Activated CD4-positive, alpha-beta memory T cell treated with anti-CD3 and anti-CD28 coated beads for 36 hours (primary cell): ENCODE results near the gene NUB1. TPM values are rescaled to one million over a fixed set of nuclear protein-coding genes. Genes with fewer than 3 reads are reported as not detected.

Experiments used
- CTCF ChIA-PET: fragments of 350-600 bp; sonication (Branson Sonifier 250); formaldehyde crosslinking; loops from one replicate; lab custom pipeline; 2021; ENCODE audit warnings: antibody characterized with exemption, inconsistent platforms; lab: Charles Lee
- POLR2A ChIA-PET: fragments of 350-600 bp; sonication (Branson Sonifier 250); formaldehyde crosslinking; loops from one replicate; lab custom pipeline; 2021; ENCODE audit warnings: antibody characterized with exemption; lab: Charles Lee
- DNase-seq: peaks from one replicate; pipeline ENCODE4 v3.0.0-alpha.2; 2020
- H3K27ac Mint-ChIP-seq: one replicate; pipeline ENCODE4 v1.8.0; 2021; ENCODE audit warnings: mixed read lengths
- H3K27me3 Mint-ChIP-seq: one replicate; pipeline ENCODE4 v1.8.0; 2021; ENCODE audit warnings: mixed read lengths
- H3K36me3 Mint-ChIP-seq: one replicate; pipeline ENCODE4 v1.8.0; 2021; ENCODE audit warnings: mixed read lengths
- H3K4me1 Mint-ChIP-seq: one replicate; pipeline ENCODE4 v1.8.0; 2021; ENCODE audit warnings: low read depth, mixed read lengths
- H3K4me3 Mint-ChIP-seq: one replicate; pipeline ENCODE4 v1.8.0; 2021; ENCODE audit warnings: mild to moderate bottlenecking, mixed read lengths
- H3K9me3 Mint-ChIP-seq: one replicate; pipeline ENCODE4 v1.8.0; 2021; ENCODE audit warnings: mixed read lengths
- intact Hi-C: fragments of 100-400 bp; cut with micrococcal nuclease; formaldehyde crosslinking; loops from one replicate; pipeline ENCODE4 v1.15.1; 2023
- total RNA-seq, 2 experiments: library from RNA; stranded (reverse); gene quantifications; one replicate each; pipeline ENCODE4 v1.2.3, GENCODE V29; 2021

The NUB1 gene
- total RNA-seq, 2 experiments from 2014 or later: 48.0 to 48.6 TPM

- DNase-seq: no peak
- peak overlapping the region; percentile 57 for H3K27ac Mint-ChIP-seq
- no peaks in the 10 kb centered on the region for H3K9me3 Mint-ChIP-seq
- H3K27me3 Mint-ChIP-seq: no peaks in the 10 kb centered on the region
- CTCF ChIA-PET: interaction anchor here (0.7 to 15.1 kb wide), 12 partner anchors 10 to 394 kb away, joined by 3 to 384 read pairs (median 4); partner anchors contain the start of genes CRYGN and RHEB
- peaks cover 5% of the 10 kb centered on the region for H3K4me1 Mint-ChIP-seq
- no peak overlapping the region for H3K4me3 Mint-ChIP-seq
- intact Hi-C loops: loop anchor here (5.0 kb wide), 1 partner anchor 49 kb away; no protein-coding TSS in a partner anchor
- POLR2A ChIA-PET: no interaction called here
- peaks cover 27% of the 10 kb centered on the region for H3K36me3 Mint-ChIP-seq
Measured at GRCh38 chr7:151366166-151366879, 24.7 kb downstream of the NUB1 start.

GRCh38 chr7:151366880-151367222 is 25.2 kb downstream of the NUB1 start:
- Mint-ChIP-seq H3K4me3 (no peak overlapping the region), H3K9me3 (no peaks in the 10 kb centered on the region), H3K36me3 (peaks cover 24% of the 10 kb centered on the region), H3K27me3 (no peaks in the 10 kb centered on the region), H3K4me1 (peaks cover 5% of the 10 kb centered on the region), H3K27ac (no peak overlapping the region)
- DNase-seq: no peak
- ChIA-PET POLR2A (no interaction called here), CTCF (interaction anchor here (0.7 to 15.1 kb wide), 13 partner anchors 10 to 393 kb away, joined by 3 to 384 read pairs (median 4); partner anchors contain the start of genes CRYGN, NUB1 and RHEB)
- intact Hi-C loops: loop anchor here (5.0 kb wide), 1 partner anchor 50 kb away; no protein-coding TSS in a partner anchor

DNA sequence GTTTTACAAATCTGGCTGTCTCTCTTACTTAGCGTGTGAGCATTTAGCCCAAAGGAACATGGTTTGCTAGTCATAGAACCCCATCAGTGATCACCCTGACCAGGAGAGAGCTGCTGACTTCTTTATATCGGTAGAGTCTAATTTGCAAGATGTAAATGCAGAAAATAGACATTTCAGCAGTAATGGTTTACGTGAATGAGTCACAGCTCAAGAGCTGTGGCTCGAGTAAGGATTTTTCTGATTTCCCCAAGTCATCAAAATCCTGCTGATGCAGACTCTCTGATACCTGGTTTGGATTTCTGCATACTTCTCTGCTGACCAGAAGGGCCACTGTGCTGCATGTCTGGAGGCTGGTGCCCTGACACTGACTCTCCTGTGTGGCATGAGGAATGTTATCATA is 25.7 kb downstream of the NUB1 start:
- no peak for DNase-seq
- H3K36me3 Mint-ChIP-seq: peaks cover 22% of the 10 kb centered on the region
- no peaks in the 10 kb centered on the region for H3K27me3 Mint-ChIP-seq
- POLR2A ChIA-PET: no interaction called here
- peaks cover 5% of the 10 kb centered on the region for H3K4me1 Mint-ChIP-seq
- CTCF ChIA-PET: interaction anchor here (0.7 to 15.1 kb wide), 11 partner anchors 11 to 393 kb away, joined by 3 to 384 read pairs (median 3); partner anchors contain the start of genes CRYGN and NUB1
- no peaks in the 10 kb centered on the region for H3K9me3 Mint-ChIP-seq
- intact Hi-C loops: loop anchor here (5.0 kb wide), 1 partner anchor 50 kb away; no protein-coding TSS in a partner anchor
- H3K4me3 Mint-ChIP-seq: no peak overlapping the region
- no peak overlapping the region for H3K27ac Mint-ChIP-seq

DNA sequence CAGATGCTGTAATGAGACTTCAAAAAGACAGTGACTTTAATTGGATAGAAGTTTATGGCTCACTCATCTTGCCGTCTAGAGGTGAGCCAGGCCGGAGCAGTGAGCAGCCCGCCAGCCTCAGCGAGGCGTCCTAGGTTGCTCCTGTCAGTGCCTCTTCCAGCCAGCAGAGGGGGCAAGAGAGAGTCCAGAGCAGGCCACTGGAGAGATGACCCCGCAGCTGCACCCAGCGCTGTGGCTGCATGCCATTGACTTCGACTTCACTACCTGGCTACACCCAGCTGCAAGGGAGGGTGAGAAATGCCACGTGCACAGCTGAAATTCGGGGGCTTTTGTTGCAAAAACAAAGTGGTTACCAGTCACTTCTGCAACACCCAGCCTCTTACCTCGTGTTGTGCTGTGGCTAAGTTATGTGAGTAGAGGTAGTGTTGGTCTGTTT is 26.5 kb downstream of the NUB1 start:
- POLR2A ChIA-PET: no interaction called here
- Mint-ChIP-seq H3K4me1 (peaks cover 5% of the 10 kb centered on the region), H3K36me3 (peaks cover 14% of the 10 kb centered on the region), H3K4me3 (no peak overlapping the region), H3K27me3 (no peaks in the 10 kb centered on the region), H3K9me3 (no peaks in the 10 kb centered on the region), H3K27ac (no peak overlapping the region)
- CTCF ChIA-PET: interaction anchor here (0.6 to 15.1 kb wide), 22 partner anchors 10 to 1993 kb away, joined by 3 to 384 read pairs (median 4); partner anchors contain the start of genes CRYGN and WDR86
- intact Hi-C loops: loop anchor here (1.0 to 5.0 kb wide), 3 partner anchors 16 to 80 kb away; no protein-coding TSS in a partner anchor
- DNase-seq: peak; percentile 87

DNA sequence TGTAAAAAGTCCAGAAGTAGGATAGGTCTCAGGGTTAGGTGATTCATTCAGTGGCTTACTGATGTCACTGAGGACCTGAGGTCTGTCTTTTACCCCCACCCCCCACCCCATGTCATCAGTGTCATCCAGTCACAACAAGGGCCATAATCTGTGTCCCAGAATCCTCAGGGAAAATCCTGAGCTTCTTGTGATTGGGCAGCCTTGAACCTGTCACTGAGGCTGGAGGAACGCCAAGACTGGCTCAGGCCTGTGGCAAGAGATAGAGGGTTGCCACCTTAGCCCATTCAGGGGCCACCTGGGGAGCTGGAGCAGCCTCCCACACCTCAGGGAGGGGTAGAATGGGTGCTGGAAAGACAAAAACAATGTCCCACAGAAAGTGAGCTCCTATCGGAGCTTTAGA is 29.7 kb downstream of the NUB1 start:
- Mint-ChIP-seq H3K36me3 (peaks cover 9% of the 10 kb centered on the region), H3K27ac (no peak overlapping the region), H3K4me1 (peaks cover 5% of the 10 kb centered on the region), H3K9me3 (no peaks in the 10 kb centered on the region), H3K27me3 (no peaks in the 10 kb centered on the region), H3K4me3 (no peak overlapping the region)
- CTCF ChIA-PET: interaction anchor here (1.5 to 15.1 kb wide), 5 partner anchors 15 to 388 kb away, joined by 3 to 384 read pairs (median 7); partner anchors contain the start of gene CRYGN
- POLR2A ChIA-PET: interaction anchor here (0.6 kb wide), 1 partner anchor 12 kb away, joined by 3 read pairs; no protein-coding TSS in a partner anchor
- intact Hi-C loops: no loop called here
- DNase-seq: no peak

- H3K36me3 Mint-ChIP-seq: peaks cover 9% of the 10 kb centered on the region
- intact Hi-C loops: no loop called here
- H3K4me1 Mint-ChIP-seq: peaks cover 5% of the 10 kb centered on the region
- CTCF ChIA-PET: interaction anchor here (15.1 kb wide), 1 partner anchor 74 kb away, joined by 384 read pairs; the partner anchor contains the start of gene CRYGN
- no peaks in the 10 kb centered on the region for H3K27me3 Mint-ChIP-seq
- peak; percentile 3 for DNase-seq
- no peaks in the 10 kb centered on the region for H3K9me3 Mint-ChIP-seq
- H3K4me3 Mint-ChIP-seq: no peak overlapping the region
- POLR2A ChIA-PET: interaction anchor here (1.0 kb wide), 1 partner anchor 11 kb away, joined by 3 read pairs; no protein-coding TSS in a partner anchor
- no peak overlapping the region for H3K27ac Mint-ChIP-seq
Measured at GRCh38 chr7:151372612-151373265, 31.1 kb downstream of the NUB1 start.

GRCh38 chr7:151373599-151373998 is 32.0 kb downstream of the NUB1 start:
- ChIA-PET POLR2A (no interaction called here), CTCF (interaction anchor here (15.1 kb wide), 1 partner anchor 73 kb away, joined by 384 read pairs; the partner anchor contains the start of gene CRYGN)
- Mint-ChIP-seq H3K4me3 (no peak overlapping the region), H3K27ac (no peak overlapping the region), H3K9me3 (no peaks in the 10 kb centered on the region), H3K36me3 (peaks cover 9% of the 10 kb centered on the region), H3K4me1 (no peaks in the 10 kb centered on the region), H3K27me3 (no peaks in the 10 kb centered on the region)
- no peak for DNase-seq
- intact Hi-C loops: no loop called here

DNA sequence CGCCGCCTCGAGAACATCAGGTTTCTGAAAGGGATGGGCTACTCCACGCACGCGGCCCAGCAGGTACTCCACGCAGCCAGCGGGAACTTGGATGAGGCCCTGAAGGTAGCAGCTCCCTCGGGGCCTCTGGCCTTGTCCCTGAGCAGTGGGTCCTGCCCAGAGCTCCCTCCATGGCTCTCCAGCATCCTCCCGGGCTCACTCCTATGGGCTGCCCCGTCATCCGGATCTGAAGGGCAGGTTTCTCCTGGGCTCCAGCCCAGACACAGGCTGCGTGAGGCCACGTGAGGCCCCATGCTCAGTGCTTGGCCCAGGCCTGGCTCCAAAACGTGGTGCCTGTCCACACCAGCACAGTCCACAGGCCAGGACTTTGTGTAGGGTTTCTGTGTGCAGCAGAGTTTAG is 32.5 kb downstream of the NUB1 start:
- POLR2A ChIA-PET: no interaction called here
- intact Hi-C loops: no loop called here
- Mint-ChIP-seq H3K27ac (no peak overlapping the region), H3K36me3 (peaks cover 9% of the 10 kb centered on the region), H3K4me3 (no peak overlapping the region), H3K27me3 (no peaks in the 10 kb centered on the region), H3K4me1 (no peaks in the 10 kb centered on the region), H3K9me3 (no peaks in the 10 kb centered on the region)
- CTCF ChIA-PET: interaction anchor here (15.1 kb wide), 1 partner anchor 73 kb away, joined by 384 read pairs; the partner anchor contains the start of gene CRYGN
- DNase-seq: no peak

DNA sequence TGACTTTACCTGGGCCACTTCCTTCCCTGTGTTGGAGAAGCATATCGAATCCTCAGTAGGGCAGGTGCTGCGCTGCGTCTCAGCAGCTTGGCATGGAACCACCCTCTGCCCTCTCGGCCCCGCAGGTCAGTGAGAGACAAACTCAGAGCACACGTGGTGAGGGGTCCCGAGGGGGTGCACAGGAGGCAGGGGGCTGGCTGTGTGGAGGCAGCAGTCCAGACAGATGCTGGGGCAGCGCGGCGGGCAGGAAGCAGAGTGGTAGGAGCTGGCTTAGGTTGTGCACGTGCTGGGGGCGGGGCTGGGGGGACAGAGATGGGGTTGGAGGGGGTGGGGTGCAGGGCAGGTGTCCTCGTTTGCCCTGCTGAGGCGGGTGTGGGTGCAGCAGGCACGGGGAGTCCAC is 33.1 kb downstream of the NUB1 start:
- Mint-ChIP-seq H3K27me3 (no peaks in the 10 kb centered on the region), H3K27ac (no peak overlapping the region), H3K4me3 (no peak overlapping the region), H3K36me3 (peaks cover 9% of the 10 kb centered on the region), H3K9me3 (no peaks in the 10 kb centered on the region), H3K4me1 (no peaks in the 10 kb centered on the region)
- intact Hi-C loops: no loop called here
- ChIA-PET CTCF (interaction anchor here (15.1 kb wide), 1 partner anchor 72 kb away, joined by 384 read pairs; the partner anchor contains the start of gene CRYGN), POLR2A (no interaction called here)
- no peak for DNase-seq

DNA sequence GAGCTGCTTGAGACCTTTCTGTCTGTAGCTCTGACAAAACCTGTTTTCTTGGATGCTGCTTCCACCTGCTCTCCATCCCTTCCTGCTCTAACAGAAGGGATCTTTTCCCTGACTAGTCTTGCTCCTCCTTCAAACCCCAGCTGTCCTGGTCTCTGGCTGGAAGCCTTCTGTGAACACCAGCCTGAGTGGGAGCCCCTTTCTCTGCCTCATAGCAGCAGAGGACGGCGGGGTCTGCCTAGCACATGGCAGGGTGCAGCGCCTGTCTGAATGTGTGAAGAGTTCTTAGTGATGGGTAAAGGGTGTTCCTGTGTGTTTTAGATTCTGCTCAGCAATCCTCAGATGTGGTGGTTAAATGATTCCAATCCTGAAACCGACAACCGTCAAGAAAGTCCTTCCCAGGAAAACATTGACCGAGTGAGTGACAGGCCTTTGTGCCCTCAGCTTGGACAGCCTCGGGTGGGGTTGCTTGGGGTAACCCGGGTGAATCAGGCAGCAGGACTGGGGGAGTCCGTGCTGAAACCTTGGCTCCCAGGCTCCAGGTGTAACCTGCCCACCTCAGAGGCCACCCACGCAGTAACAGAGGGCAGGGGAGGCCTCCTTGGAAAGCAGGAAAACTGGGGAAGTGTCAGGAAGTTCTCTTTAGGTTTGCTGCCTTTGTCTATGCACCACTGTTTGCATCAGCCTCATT is 34.1 kb downstream of the NUB1 start:
- H3K4me3 Mint-ChIP-seq: no peak overlapping the region
- ChIA-PET CTCF (interaction anchor here (15.1 kb wide), 1 partner anchor 71 kb away, joined by 384 read pairs; the partner anchor contains the start of gene CRYGN), POLR2A (no interaction called here)
- intact Hi-C loops: no loop called here
- peaks cover 6% of the 10 kb centered on the region for H3K36me3 Mint-ChIP-seq
- no peaks in the 10 kb centered on the region for H3K4me1 Mint-ChIP-seq
- H3K9me3 Mint-ChIP-seq: no peaks in the 10 kb centered on the region
- DNase-seq: no peak
- H3K27me3 Mint-ChIP-seq: no peaks in the 10 kb centered on the region
- no peak overlapping the region for H3K27ac Mint-ChIP-seq

DNA sequence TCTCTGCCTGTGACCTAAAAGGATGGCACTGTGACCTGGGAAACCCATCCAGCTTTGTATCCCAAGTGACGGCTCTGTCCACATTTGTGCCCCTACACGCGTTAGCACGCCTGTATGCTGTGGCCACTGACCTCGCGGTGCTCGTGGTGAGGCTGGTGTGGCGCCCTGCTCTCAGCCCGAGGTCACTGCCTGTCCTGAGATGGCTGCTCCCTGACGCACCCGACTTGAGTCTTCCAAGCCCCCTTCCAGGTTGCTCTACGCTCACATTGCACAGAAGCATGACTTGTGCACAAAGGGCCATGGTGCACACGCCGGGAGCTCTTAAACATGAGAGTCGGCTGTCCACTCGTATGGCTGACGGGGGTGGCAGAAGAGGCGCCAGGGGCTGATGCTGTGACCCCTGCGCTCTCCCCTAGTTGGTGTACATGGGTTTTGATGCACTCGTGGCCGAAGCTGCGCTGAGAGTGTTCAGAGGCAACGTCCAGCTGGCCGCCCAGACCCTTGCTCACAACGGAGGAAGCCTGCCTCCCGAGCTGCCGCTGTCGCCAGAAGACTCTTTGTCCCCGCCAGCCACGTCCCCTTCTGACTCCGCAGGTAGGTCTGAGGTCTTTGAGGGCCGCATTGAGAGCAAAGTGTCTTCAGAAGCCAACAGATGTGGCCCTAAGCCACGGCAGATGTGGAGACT is 34.7 kb downstream of the NUB1 start:
- no peak overlapping the region for H3K4me3 Mint-ChIP-seq
- DNase-seq: no peak
- no peak overlapping the region for H3K27ac Mint-ChIP-seq
- H3K27me3 Mint-ChIP-seq: no peaks in the 10 kb centered on the region
- peaks cover 3% of the 10 kb centered on the region for H3K36me3 Mint-ChIP-seq
- intact Hi-C loops: no loop called here
- ChIA-PET CTCF (interaction anchor here (15.1 kb wide), 1 partner anchor 71 kb away, joined by 384 read pairs; the partner anchor contains the start of gene CRYGN), POLR2A (no interaction called here)
- no peaks in the 10 kb centered on the region for H3K9me3 Mint-ChIP-seq
- H3K4me1 Mint-ChIP-seq: no peaks in the 10 kb centered on the region
